Erythroblast (primary cell): ENCODE data around the gene CYB561D2.

ENCODE experiments used
- GATA1 ChIP-seq: IDR thresholded peaks from 2 replicates; pipeline ENCODE4 v1.6.1; 2011; ENCODE audit warnings: low read depth, mild to moderate bottlenecking, control low read depth, low read length, moderate library complexity
- POLR2A ChIP-seq: IDR thresholded peaks from 2 replicates; pipeline ENCODE4 v1.6.1; 2011; ENCODE audit warnings: mild to moderate bottlenecking, low read length

GRCh38 chr3:50365080-50365841 lies 14.6 kb downstream of the CYB561D2 start:
- TF ChIP-seq POLR2A (no peak), GATA1 (no peak)
